Type B pancreatic cell (in vitro differentiated cells): Measurements from ENCODE around the gene LTBP1. TPM values are rescaled to one million over a fixed set of nuclear protein-coding genes. Genes with fewer than 3 reads are reported as not detected.

Source experiments
- DNase-seq: peaks from one replicate; pipeline ENCODE4 v3.0.0; 2021; ENCODE audit warnings: mixed read lengths; ENCODE audit not compliant: unreplicated experiment; ENCODE audit errors: extremely low spot score
- H3K27ac Mint-ChIP-seq: 2 replicates; pipeline ENCODE4 v1.8.0; 2021; ENCODE audit warnings: mild to moderate bottlenecking, mixed read lengths
- H3K27me3 Mint-ChIP-seq: 2 replicates; pipeline ENCODE4 v1.8.0; 2021; ENCODE audit warnings: mixed read lengths
- H3K36me3 Mint-ChIP-seq: 2 replicates; pipeline ENCODE4 v1.8.0; 2021; ENCODE audit warnings: mixed read lengths
- H3K4me1 Mint-ChIP-seq: one replicate; pipeline ENCODE4 v1.8.0; 2021; ENCODE audit warnings: mixed read lengths; ENCODE audit not compliant: unreplicated experiment
- H3K4me3 Mint-ChIP-seq: 2 replicates; pipeline ENCODE4 v1.8.0; 2021; ENCODE audit warnings: mild to moderate bottlenecking, mixed read lengths
- H3K9me3 Mint-ChIP-seq: 2 replicates; pipeline ENCODE4 v1.8.0; 2021; ENCODE audit warnings: mixed read lengths
- CTCF ChIP-seq: fragments of 200-600 bp; sonication (generic); conservative IDR thresholded peaks from 2 replicates; pipeline ENCODE4 v1.5.0; 2021; ENCODE audit warnings: antibody characterized with exemption, mild to moderate bottlenecking
- total RNA-seq: library from RNA; stranded (reverse); gene quantifications from 2 replicates; pipeline ENCODE4 v1.2.1, GENCODE V29; 2021; ENCODE audit warnings: low replicate concordance

Gene LTBP1
- total RNA-seq, 1 donor from 2014 or later: 53.3 TPM

GRCh38 chr2:33015421-33016142 lies 68.8 kb downstream of the LTBP1 start:
- Mint-ChIP-seq H3K9me3 (peaks cover 8% of the 10 kb centered on the region), H3K4me1 (peaks cover 42% of the 10 kb centered on the region), H3K4me3 (peak overlapping the region; percentile 37), H3K27ac (peak overlapping the region; percentile 89), H3K36me3 (peaks cover 5% of the 10 kb centered on the region), H3K27me3 (no peaks in the 10 kb centered on the region)
- TF ChIP-seq CTCF: no peak
- no peak for DNase-seq

- Mint-ChIP-seq H3K36me3 (peaks cover 5% of the 10 kb centered on the region), H3K9me3 (peaks cover 8% of the 10 kb centered on the region), H3K4me3 (peak overlapping the region; percentile 35), H3K27me3 (no peaks in the 10 kb centered on the region), H3K27ac (no peak overlapping the region), H3K4me1 (peaks cover 60% of the 10 kb centered on the region)
- DNase-seq: no peak
- peak; percentile 31 for TF ChIP-seq CTCF
Observed at GRCh38 chr2:33018271-33018670, 71.5 kb downstream of the LTBP1 start.

GRCh38 chr2:33019796-33020195 lies 73.0 kb downstream of the LTBP1 start:
- no peak for TF ChIP-seq CTCF
- Mint-ChIP-seq H3K4me3 (no peak overlapping the region), H3K9me3 (peaks cover 14% of the 10 kb centered on the region), H3K27ac (no peak overlapping the region), H3K27me3 (no peaks in the 10 kb centered on the region), H3K4me1 (peaks cover 58% of the 10 kb centered on the region), H3K36me3 (peaks cover 14% of the 10 kb centered on the region)
- no peak for DNase-seq

- H3K36me3 Mint-ChIP-seq: peaks cover 13% of the 10 kb centered on the region
- H3K4me3 Mint-ChIP-seq: no peak overlapping the region
- no peak overlapping the region for H3K27ac Mint-ChIP-seq
Observed at GRCh38 chr2:33020883-33021282, 74.1 kb downstream of the LTBP1 start.

GRCh38 chr2:33021542-33022227 lies 74.9 kb downstream of the LTBP1 start:
- H3K27ac Mint-ChIP-seq: no peak overlapping the region
- no peak overlapping the region for H3K4me3 Mint-ChIP-seq
- peaks cover 6% of the 10 kb centered on the region for H3K9me3 Mint-ChIP-seq
- peaks cover 14% of the 10 kb centered on the region for H3K36me3 Mint-ChIP-seq
- H3K27me3 Mint-ChIP-seq: no peaks in the 10 kb centered on the region
- TF ChIP-seq CTCF: no peak
- DNase-seq: no peak
- peaks cover 41% of the 10 kb centered on the region for H3K4me1 Mint-ChIP-seq

More at GRCh38 chr2:33020883-33021282, 74.1 kb downstream of the LTBP1 start:
- TF ChIP-seq CTCF: no peak
- H3K9me3 Mint-ChIP-seq: peaks cover 6% of the 10 kb centered on the region
- no peak for DNase-seq
- H3K27me3 Mint-ChIP-seq: no peaks in the 10 kb centered on the region
- H3K4me1 Mint-ChIP-seq: peaks cover 47% of the 10 kb centered on the region
